HG03571 (cell line): ENCODE measurements around the gene ZRSR2.
"Not testable (repeated sequence)": the region's sequence is repeated elsewhere in the genome, so short reads cannot be mapped to it uniquely, and the experiment has no call there.

Experiments
- ATAC-seq: cut with Tn5 transposase; IDR thresholded peaks from one replicate; pipeline ENCODE4 v1.9.1; 2021; ENCODE audit not compliant: unreplicated experiment

ZRSR2 gene

GRCh38 chrX:15789979-15790768 is at the start of gene ZRSR2:
Gene ZRSR2 (plus strand): TSS chrX:15790484. CDS start chrX:15790496, 12 bp downstream.
- peak; percentile 91 for ATAC-seq

GRCh38 chrX:15744181-15744867 is 46.0 kb upstream of the ZRSR2 start:
- no peak for ATAC-seq

- ATAC-seq, result no peak
Observed at GRCh38 chrX:15745179-15745578, 45.1 kb upstream of the ZRSR2 start.

- ATAC-seq, result not testable (repeated sequence)
Observed at GRCh38 chrX:15746651-15747050, 43.6 kb upstream of the ZRSR2 start.

GRCh38 chrX:15747626-15748173 is 42.6 kb upstream of the ZRSR2 start:
- ATAC-seq, result no peak

GRCh38 chrX:15748841-15749240 is 41.4 kb upstream of the ZRSR2 start:
- no peak for ATAC-seq

GRCh38 chrX:15749642-15750610 is 40.4 kb upstream of the ZRSR2 start:
- ATAC-seq, result peak; percentile 82

GRCh38 chrX:15750611-15751154 is 39.6 kb upstream of the ZRSR2 start:
- ATAC-seq, result no peak

- ATAC-seq, result no peak
Observed at GRCh38 chrX:15751155-15751819, 39.0 kb upstream of the ZRSR2 start.

GRCh38 chrX:15755091-15755490 is 35.2 kb upstream of the ZRSR2 start:
- ATAC-seq, result no peak

GRCh38 chrX:15758140-15758539 is 32.1 kb upstream of the ZRSR2 start:
- no peak for ATAC-seq

GRCh38 chrX:15759886-15760285 is 30.4 kb upstream of the ZRSR2 start:
- ATAC-seq, result not testable (repeated sequence)

- no peak for ATAC-seq
Observed at GRCh38 chrX:15761564-15762191, 28.6 kb upstream of the ZRSR2 start.

- ATAC-seq, result no peak
Observed at GRCh38 chrX:15769300-15769954, 20.9 kb upstream of the ZRSR2 start.

- ATAC-seq, result peak; percentile 94
Observed at GRCh38 chrX:15781961-15782699, 8.2 kb upstream of the ZRSR2 start.

- ATAC-seq, result no peak
Observed at GRCh38 chrX:15785176-15785750, 5.0 kb upstream of the ZRSR2 start.

- no peak for ATAC-seq
Observed at GRCh38 chrX:15786915-15787314, 3.4 kb upstream of the ZRSR2 start.

- peak; percentile 24 for ATAC-seq
Observed at GRCh38 chrX:15790769-15791290, 546 bp downstream of the ZRSR2 start.
